ENCODE data around the gene DGLUCY. TPM values are rescaled to one million over a fixed set of nuclear protein-coding genes. Genes with fewer than 3 reads are reported as not detected.
"Not testable (repeated sequence)": the region's sequence is repeated elsewhere in the genome, so short reads cannot be mapped to it uniquely, and the experiment has no call there.

Gene DGLUCY
- polyA plus RNA-seq, 2 donors = 18.0 to 26.1 TPM

DNA sequence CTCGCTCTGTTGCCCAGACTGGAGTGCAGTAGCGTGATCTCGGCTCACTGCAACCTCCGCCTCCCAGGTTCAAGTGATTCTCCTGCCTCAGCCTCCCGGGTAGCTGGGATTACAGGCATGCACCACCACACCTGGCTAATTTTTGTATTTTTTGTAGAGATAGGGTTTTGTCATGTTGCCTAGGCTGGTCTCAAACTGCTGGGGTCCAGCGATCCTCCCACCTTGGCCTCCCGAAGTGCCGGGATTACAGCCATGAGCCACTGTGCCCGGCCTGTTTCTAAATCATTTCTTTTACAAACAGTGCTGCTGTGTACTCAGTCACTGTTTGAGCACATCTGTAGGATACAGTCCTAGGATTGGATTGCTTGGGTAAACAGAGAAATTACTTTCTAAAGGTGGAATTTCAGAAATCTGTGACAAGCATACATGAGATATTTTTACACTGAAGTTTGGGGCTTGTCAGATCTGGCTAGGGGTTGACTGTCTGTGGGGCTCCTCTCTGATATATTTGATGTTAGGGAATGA lies 42.3 kb downstream of the DGLUCY start:
- 89 to 95% methylated on average over 6 to 9 of the region's 9 CpGs for WGBS, 2 donors
- not testable (repeated sequence) for H3K9me3 ChIP-seq (ENCODE audit: control insufficient read depth in 2 of 2, insufficient read depth in 1 of 2, low read depth in 1 of 2, low read length in 1 of 2); H3K36me3 ChIP-seq (ENCODE audit: control insufficient read depth in 2 of 2, insufficient read depth in 2 of 2, low read length in 1 of 2); H3K4me1 ChIP-seq (ENCODE audit: control insufficient read depth in 2 of 2, insufficient read depth in 2 of 2, low read length in 1 of 2); H3K4me3 ChIP-seq (ENCODE audit: low read depth in 1 of 2, low read length in 2 of 2); H3K27ac ChIP-seq (ENCODE audit: low read depth in 2 of 2, low read length in 1 of 2); H3K27me3 ChIP-seq (ENCODE audit: control insufficient read depth in 1 of 2, insufficient read depth in 2 of 2, low read length in 2 of 2)

DNA sequence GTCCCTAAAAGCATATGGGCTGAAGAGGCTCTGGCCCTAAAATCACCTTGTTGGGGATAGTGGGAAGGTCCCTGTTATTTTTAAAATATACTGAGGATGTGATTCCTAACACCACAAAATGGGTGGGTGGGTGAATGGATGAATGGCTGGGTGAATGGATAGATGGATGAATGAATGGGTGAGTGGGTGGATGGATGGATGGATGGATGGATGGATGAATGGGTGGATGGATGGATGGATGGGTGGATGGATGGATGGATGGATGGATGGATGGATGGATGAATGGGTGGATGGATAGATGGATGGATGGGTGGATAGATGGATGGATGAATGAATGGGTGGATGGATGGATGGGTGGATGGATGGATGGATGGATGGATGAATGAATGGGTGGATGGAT lies 43.0 kb downstream of the DGLUCY start:
- not testable (repeated sequence) for H3K4me1 ChIP-seq (ENCODE audit: control insufficient read depth in 2 of 2, insufficient read depth in 2 of 2, low read length in 1 of 2); H3K4me3 ChIP-seq (ENCODE audit: low read depth in 1 of 2, low read length in 2 of 2); H3K27ac ChIP-seq (ENCODE audit: low read depth in 2 of 2, low read length in 1 of 2); H3K27me3 ChIP-seq (ENCODE audit: control insufficient read depth in 1 of 2, insufficient read depth in 2 of 2, low read length in 2 of 2); H3K9me3 ChIP-seq (ENCODE audit: control insufficient read depth in 2 of 2, insufficient read depth in 1 of 2, low read depth in 1 of 2, low read length in 1 of 2)
- H3K36me3 ChIP-seq (ENCODE audit: control insufficient read depth in 2 of 2, insufficient read depth in 2 of 2, low read length in 1 of 2) = peaks cover 4 to 12% of the 10 kb centered on the region in 2 donors

DNA sequence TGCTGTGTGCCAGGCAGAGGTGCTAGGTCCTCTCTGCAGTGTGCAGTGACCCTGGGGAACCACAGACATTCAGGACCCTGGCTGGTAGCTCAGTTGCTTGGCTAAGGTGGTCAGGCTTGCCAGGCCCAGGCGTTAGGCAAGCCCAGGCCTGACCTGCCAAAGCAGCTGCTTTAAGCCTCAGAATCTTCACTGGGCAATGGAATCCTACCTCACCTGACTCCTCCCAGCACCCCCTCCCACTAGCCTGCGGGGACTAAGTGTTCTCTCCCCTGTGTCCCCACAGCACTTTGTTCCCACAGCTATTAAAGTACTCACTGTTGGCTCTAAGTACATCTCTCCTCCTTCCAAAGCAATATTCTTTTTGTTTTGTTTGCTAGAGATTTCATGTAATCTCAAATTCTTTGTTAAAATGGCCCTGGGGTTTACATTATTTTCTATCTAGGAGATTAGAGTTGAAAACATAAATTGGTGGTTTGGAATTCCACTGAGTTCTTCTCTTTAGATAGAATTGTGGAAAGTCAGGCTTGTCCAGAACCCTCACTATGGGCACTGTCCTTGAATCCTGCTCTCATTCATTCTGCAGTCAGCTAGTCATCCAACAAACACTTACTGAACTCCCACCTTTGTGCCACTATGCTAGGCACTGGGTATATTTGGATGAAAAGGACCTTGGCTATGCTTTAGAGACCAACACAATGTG lies 44.4 kb downstream of the DGLUCY start:
- Histone ChIP-seq H3K36me3 (ENCODE audit: control insufficient read depth in 2 of 2, insufficient read depth in 2 of 2, low read length in 1 of 2) (peaks cover 4 to 13% of the 10 kb centered on the region in 2 donors), H3K9me3 (ENCODE audit: control insufficient read depth in 2 of 2, insufficient read depth in 1 of 2, low read depth in 1 of 2, low read length in 1 of 2) (no peaks in the 10 kb centered on the region), H3K4me3 (ENCODE audit: low read depth in 1 of 2, low read length in 2 of 2) (no peak overlapping the region), H3K4me1 (ENCODE audit: control insufficient read depth in 2 of 2, insufficient read depth in 2 of 2, low read length in 1 of 2) (peaks cover 3 to 5% of the 10 kb centered on the region in 2 donors), H3K27me3 (ENCODE audit: control insufficient read depth in 1 of 2, insufficient read depth in 2 of 2, low read length in 2 of 2) (no peaks in the 10 kb centered on the region), H3K27ac (ENCODE audit: low read depth in 2 of 2, low read length in 1 of 2) (peak overlapping the region; percentile 40 to 56)
- 35 to 60% methylated on average over 2 of the region's 2 CpGs for WGBS, 2 donors

DNA sequence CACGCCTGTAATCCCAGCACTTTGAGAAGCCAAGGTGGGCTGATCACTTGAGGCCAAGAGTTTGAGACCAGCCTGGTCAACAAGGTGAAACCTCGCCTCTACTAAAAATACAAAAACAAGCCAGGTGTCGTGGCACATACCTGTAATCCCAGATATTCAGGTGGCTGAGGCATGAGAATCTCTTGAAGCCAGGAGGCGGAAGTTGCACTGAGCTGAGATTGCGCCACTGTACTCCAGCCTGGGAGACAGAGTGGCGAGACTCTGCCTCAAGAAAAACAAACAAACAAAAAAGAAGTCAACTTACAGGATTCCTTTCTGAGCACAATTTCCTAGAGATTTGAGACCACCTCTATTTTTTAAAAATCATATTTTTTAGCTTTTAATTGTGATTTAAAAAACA lies 45.3 kb downstream of the DGLUCY start:
- Histone ChIP-seq H3K27ac (ENCODE audit: low read depth in 2 of 2, low read length in 1 of 2) (no peak overlapping the region), H3K9me3 (ENCODE audit: control insufficient read depth in 2 of 2, insufficient read depth in 1 of 2, low read depth in 1 of 2, low read length in 1 of 2) (no peaks in the 10 kb centered on the region), H3K4me1 (ENCODE audit: control insufficient read depth in 2 of 2, insufficient read depth in 2 of 2, low read length in 1 of 2) (peaks cover 3 to 5% of the 10 kb centered on the region in 2 donors), H3K27me3 (ENCODE audit: control insufficient read depth in 1 of 2, insufficient read depth in 2 of 2, low read length in 2 of 2) (no peaks in the 10 kb centered on the region), H3K4me3 (ENCODE audit: low read depth in 1 of 2, low read length in 2 of 2) (no peak overlapping the region), H3K36me3 (ENCODE audit: control insufficient read depth in 2 of 2, insufficient read depth in 2 of 2, low read length in 1 of 2) (peaks cover 6 to 13% of the 10 kb centered on the region in 2 donors)
- 87 to 89% methylated on average over 6 of the region's 6 CpGs for WGBS, 2 donors

DNA sequence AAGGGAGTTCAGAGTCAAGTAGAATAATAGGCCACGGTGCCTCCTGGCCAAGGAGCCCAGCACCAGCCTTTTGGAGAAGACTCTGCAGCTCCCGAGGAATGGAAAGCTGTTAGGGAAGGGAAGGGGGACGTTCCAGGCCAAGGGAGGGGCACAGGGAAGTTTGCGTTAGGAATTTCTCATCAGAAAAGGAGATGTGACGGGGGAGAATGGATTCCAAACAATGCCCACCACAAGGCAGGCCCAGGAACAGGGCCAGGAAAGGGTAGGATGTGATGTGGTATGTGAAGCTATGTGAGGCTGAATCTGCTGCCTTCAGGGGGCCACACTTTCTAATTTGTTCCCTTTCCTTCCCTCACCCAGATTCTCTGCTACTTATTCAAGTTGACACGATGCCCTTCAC lies 46.0 kb downstream of the DGLUCY start:
- Histone ChIP-seq H3K9me3 (ENCODE audit: control insufficient read depth in 2 of 2, insufficient read depth in 1 of 2, low read depth in 1 of 2, low read length in 1 of 2) (no peaks in the 10 kb centered on the region), H3K4me1 (ENCODE audit: control insufficient read depth in 2 of 2, insufficient read depth in 2 of 2, low read length in 1 of 2) (peaks cover 4 to 7% of the 10 kb centered on the region in 2 donors), H3K36me3 (ENCODE audit: control insufficient read depth in 2 of 2, insufficient read depth in 2 of 2, low read length in 1 of 2) (peaks cover 6 to 13% of the 10 kb centered on the region in 2 donors), H3K4me3 (ENCODE audit: low read depth in 1 of 2, low read length in 2 of 2) (no peak overlapping the region), H3K27ac (ENCODE audit: low read depth in 2 of 2, low read length in 1 of 2) (no peak overlapping the region), H3K27me3 (ENCODE audit: control insufficient read depth in 1 of 2, insufficient read depth in 2 of 2, low read length in 2 of 2) (no peaks in the 10 kb centered on the region)
- 87 to 93% methylated on average over 6 of the region's 6 CpGs for WGBS, 2 donors

DNA sequence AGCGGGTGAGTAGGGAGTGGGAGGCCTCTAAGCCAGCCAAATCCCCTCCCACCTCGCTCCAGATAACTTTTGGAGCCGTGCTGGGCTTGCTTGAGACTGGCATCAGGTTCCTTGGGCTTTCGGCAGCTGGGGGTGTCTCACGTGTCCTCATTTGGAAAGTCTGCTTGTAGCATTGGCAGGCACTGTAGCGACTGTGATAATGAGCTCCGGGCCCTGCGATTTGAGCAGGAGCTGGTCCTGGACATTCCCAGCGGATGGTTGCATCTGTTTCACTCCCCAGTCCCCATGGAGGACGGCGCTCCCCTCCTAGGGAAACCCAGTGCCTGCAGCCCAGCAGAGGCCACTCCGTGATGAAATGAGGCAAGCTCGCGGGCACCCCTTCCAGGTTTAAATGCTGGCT lies 49.4 kb downstream of the DGLUCY start:
- Histone ChIP-seq H3K4me3 (ENCODE audit: low read depth in 1 of 2, low read length in 2 of 2) (no peak overlapping the region), H3K9me3 (ENCODE audit: control insufficient read depth in 2 of 2, insufficient read depth in 1 of 2, low read depth in 1 of 2, low read length in 1 of 2) (no peaks in the 10 kb centered on the region), H3K36me3 (ENCODE audit: control insufficient read depth in 2 of 2, insufficient read depth in 2 of 2, low read length in 1 of 2) (peaks cover 5 to 20% of the 10 kb centered on the region in 2 donors), H3K27ac (ENCODE audit: low read depth in 2 of 2, low read length in 1 of 2) (no peak overlapping the region), H3K27me3 (ENCODE audit: control insufficient read depth in 1 of 2, insufficient read depth in 2 of 2, low read length in 2 of 2) (no peaks in the 10 kb centered on the region), H3K4me1 (ENCODE audit: control insufficient read depth in 2 of 2, insufficient read depth in 2 of 2, low read length in 1 of 2) (peaks cover 2 to 7% of the 10 kb centered on the region in 2 donors)
- 78 to 94% methylated on average over 14 of the region's 14 CpGs for WGBS, 2 donors

DNA sequence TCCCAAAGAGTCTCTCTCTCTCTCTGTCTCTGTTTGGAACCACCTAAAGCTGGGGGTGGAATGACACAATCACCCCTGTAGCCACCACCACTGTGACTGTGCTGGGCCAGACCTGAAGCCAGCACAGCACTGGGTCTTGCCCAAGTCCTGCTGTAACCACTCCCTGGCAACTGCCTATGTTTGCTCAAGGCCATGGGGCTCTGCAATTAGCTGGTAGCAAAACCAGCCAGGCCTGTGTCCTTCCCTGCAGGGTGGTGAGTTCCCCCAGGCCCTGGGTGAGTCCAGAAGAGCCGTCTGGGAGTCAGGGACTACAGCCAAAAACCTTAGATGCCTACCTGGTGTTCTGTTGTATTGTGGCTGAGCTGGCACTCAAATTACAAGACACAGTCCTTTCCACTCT lies 50.8 kb downstream of the DGLUCY start:
- peaks cover 5 to 22% of the 10 kb centered on the region in 2 donors for H3K36me3 ChIP-seq (ENCODE audit: control insufficient read depth in 2 of 2, insufficient read depth in 2 of 2, low read length in 1 of 2)
- 25 to 69% methylated on average over 1 of the region's 1 CpG for WGBS, 2 donors
- H3K4me3 ChIP-seq (ENCODE audit: low read depth in 1 of 2, low read length in 2 of 2) = no peak overlapping the region
- peaks cover 2 to 7% of the 10 kb centered on the region in 2 donors for H3K4me1 ChIP-seq (ENCODE audit: control insufficient read depth in 2 of 2, insufficient read depth in 2 of 2, low read length in 1 of 2)
- H3K9me3 ChIP-seq (ENCODE audit: control insufficient read depth in 2 of 2, insufficient read depth in 1 of 2, low read depth in 1 of 2, low read length in 1 of 2) = no peaks in the 10 kb centered on the region
- H3K27ac ChIP-seq (ENCODE audit: low read depth in 2 of 2, low read length in 1 of 2) = peak overlapping the region; percentile 71
- no peaks in the 10 kb centered on the region for H3K27me3 ChIP-seq (ENCODE audit: control insufficient read depth in 1 of 2, insufficient read depth in 2 of 2, low read length in 2 of 2)

DNA sequence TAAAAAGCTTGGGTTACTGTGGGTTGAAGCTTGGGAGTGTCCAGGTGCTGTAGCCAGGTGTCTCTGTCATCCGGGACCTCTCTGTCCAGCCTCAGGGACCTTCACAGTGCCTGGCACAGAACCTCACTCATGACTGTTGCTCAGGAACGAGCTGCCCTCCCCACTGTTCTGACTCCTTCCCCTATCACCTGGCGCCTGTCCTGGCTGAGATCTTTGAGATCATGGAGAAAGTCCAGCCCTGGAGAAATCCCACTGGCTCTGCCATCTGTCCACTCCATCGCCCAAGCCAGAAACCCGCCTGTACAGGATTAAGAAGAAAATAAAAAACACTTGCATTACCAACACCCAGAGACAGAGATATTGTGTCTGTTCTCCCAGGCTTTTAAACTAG lies 53.5 kb downstream of the DGLUCY start:
- 82 to 90% methylated on average over 5 of the region's 5 CpGs for WGBS, 2 donors
- H3K36me3 ChIP-seq (ENCODE audit: control insufficient read depth in 2 of 2, insufficient read depth in 2 of 2, low read length in 1 of 2) = peaks cover 5 to 13% of the 10 kb centered on the region in 2 donors
- no peak overlapping the region for H3K27ac ChIP-seq (ENCODE audit: low read depth in 2 of 2, low read length in 1 of 2)

DNA sequence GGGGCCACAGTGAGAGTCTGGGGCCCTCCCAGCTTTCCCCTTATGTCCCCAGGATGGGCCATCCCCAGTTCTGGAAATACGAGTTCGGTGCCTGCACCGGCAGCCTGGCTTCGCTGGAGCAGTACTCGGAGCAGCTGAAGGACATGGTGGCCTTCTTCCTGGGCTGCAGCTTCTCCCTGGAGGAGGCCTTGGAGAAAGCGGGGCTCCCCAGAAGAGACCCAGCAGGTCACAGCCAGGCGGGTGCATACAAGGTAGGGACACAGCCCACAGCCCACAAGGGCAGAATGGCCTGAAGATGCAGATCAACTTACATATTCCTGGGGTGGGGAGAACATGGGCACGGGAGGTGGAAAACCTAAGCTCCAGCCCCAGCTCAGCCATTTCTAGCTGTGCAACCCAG lies 56.1 kb downstream of the DGLUCY start:
- no peaks in the 10 kb centered on the region for H3K9me3 ChIP-seq (ENCODE audit: control insufficient read depth in 2 of 2, insufficient read depth in 1 of 2, low read depth in 1 of 2, low read length in 1 of 2)
- H3K27ac ChIP-seq (ENCODE audit: low read depth in 2 of 2, low read length in 1 of 2) = peak overlapping the region; percentile 7 to 66
- WGBS, 2 donors = 90 to 94% methylated on average over 8 of the region's 8 CpGs
- no peaks in the 10 kb centered on the region for H3K27me3 ChIP-seq (ENCODE audit: control insufficient read depth in 1 of 2, insufficient read depth in 2 of 2, low read length in 2 of 2)
- no peak overlapping the region for H3K4me3 ChIP-seq (ENCODE audit: low read depth in 1 of 2, low read length in 2 of 2)
- H3K4me1 ChIP-seq (ENCODE audit: control insufficient read depth in 2 of 2, insufficient read depth in 2 of 2, low read length in 1 of 2) = peaks cover 0 to 6% of the 10 kb centered on the region in 2 donors
- peaks cover 3 to 13% of the 10 kb centered on the region in 2 donors for H3K36me3 ChIP-seq (ENCODE audit: control insufficient read depth in 2 of 2, insufficient read depth in 2 of 2, low read length in 1 of 2)

More for the DNA sequence above, 53.5 kb downstream of the DGLUCY start:
- Histone ChIP-seq H3K9me3 (ENCODE audit: control insufficient read depth in 2 of 2, insufficient read depth in 1 of 2, low read depth in 1 of 2, low read length in 1 of 2) (no peaks in the 10 kb centered on the region), H3K4me3 (ENCODE audit: low read depth in 1 of 2, low read length in 2 of 2) (no peak overlapping the region), H3K4me1 (ENCODE audit: control insufficient read depth in 2 of 2, insufficient read depth in 2 of 2, low read length in 1 of 2) (peaks cover 2 to 10% of the 10 kb centered on the region in 2 donors), H3K27me3 (ENCODE audit: control insufficient read depth in 1 of 2, insufficient read depth in 2 of 2, low read length in 2 of 2) (no peaks in the 10 kb centered on the region)
